ENCODE data around the gene SLC22A23.

DNA sequence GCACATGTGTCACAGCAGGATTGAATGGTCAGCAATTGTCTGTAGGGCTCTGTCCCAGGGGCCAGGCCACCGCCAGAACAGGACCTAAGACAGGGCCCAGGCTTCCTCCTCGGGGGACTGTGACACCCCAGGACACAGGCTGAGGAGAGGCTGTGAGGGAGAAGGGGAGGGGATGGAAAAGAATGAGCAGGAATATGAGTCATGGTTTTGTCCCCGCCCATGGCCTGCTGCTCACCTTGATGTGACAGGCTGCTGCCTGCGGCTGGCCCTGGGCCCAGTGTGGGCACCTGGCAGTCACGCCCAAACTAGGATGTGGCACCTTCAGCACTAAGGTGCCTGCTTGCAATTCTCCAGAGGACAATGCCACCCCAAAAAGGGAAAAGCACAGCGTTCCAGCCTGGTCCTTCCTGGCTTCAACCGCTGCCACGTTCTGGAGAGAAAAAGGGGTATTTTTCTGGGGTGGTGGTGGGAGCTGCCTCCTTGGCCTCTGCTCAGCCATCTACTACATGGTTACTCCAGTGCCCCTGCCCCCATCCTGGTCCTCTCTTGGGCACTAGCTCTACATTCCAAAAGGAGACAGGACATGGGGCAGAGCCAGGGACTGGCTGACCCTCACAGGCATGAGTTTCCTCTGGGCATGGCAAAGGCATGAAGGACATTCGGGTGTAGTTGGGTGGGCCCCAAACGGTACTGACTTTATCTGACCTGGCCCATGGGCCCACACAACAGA, 93.4 kb downstream of the SLC22A23 start:
- TF ChIP-seq, protein P1, sequence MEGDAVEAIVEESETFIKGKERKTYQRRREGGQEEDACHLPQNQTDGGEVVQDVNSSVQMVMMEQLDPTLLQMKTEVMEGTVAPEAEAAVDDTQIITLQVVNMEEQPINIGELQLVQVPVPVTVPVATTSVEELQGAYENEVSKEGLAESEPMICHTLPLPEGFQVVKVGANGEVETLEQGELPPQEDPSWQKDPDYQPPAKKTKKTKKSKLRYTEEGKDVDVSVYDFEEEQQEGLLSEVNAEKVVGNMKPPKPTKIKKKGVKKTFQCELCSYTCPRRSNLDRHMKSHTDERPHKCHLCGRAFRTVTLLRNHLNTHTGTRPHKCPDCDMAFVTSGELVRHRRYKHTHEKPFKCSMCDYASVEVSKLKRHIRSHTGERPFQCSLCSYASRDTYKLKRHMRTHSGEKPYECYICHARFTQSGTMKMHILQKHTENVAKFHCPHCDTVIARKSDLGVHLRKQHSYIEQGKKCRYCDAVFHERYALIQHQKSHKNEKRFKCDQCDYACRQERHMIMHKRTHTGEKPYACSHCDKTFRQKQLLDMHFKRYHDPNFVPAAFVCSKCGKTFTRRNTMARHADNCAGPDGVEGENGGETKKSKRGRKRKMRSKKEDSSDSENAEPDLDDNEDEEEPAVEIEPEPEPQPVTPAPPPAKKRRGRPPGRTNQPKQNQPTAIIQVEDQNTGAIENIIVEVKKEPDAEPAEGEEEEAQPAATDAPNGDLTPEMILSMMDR (IDR thresholded peaks at IDR 0.05): no peak
- TF ChIP-seq POLR2A (IDR thresholded peaks at IDR 0.05) (no peak), EP300 (IDR thresholded peaks at IDR 0.05) (no peak)
